Measurements from ENCODE around the gene MCM5. TPM values are rescaled to one million over a fixed set of nuclear protein-coding genes. Genes with fewer than 3 reads are reported as not detected.

The MCM5 gene
- total and polyA plus RNA-seq, 2 of the 13 experiments (the other 11 are each of a cell fraction or from before 2014, with no cell fraction given) = 40.2 to 93.5 TPM

- 0 out of 2 replicates have a peak, but pooled peaks have one; percentile 16 for TF ChIP-seq GATAD2A (CRISPR knock-in tag; IDR thresholded peaks at IDR 0.05)
- no peak for TF ChIP-seq AFF4 (CRISPR knock-in tag; IDR thresholded peaks at IDR 0.05)
- no peak for TF ChIP-seq ZNF121 (CRISPR knock-in tag; IDR thresholded peaks at IDR 0.05)
- TF ChIP-seq ZBTB40 (IDR thresholded peaks at IDR 0.05) = no peak
- no peak for TF ChIP-seq ZBTB40 (CRISPR knock-in tag; IDR thresholded peaks at IDR 0.05)
- no peak for TF ChIP-seq ZNF782 (CRISPR knock-in tag; IDR thresholded peaks at IDR 0.05; ENCODE audit: borderline replicate concordance)
- peak; percentile 27 for TF ChIP-seq TEAD3 (CRISPR knock-in tag; optimal IDR thresholded peaks at IDR 0.05; ENCODE audit: borderline replicate concordance)
- no peak for TF ChIP-seq ZSCAN5A (CRISPR knock-in tag; IDR thresholded peaks at IDR 0.05; ENCODE audit: borderline replicate concordance)
- TF ChIP-seq ZFY (CRISPR knock-in tag; IDR thresholded peaks at IDR 0.05) = no peak
- TF ChIP-seq ARID5B (CRISPR knock-in tag; IDR thresholded peaks at IDR 0.05) = 0 out of 2 replicates have a peak, but pooled peaks have one; percentile 28
- no peak for TF ChIP-seq JARID2 (CRISPR knock-in tag; IDR thresholded peaks at IDR 0.05; ENCODE audit: insufficient replicate concordance)
These were observed 19.9 kb upstream of the MCM5 start (continued) for GRCh38 chr22:35380013-35380412.

All from HepG2 (cell line).